Body of pancreas (tissue), 4 donors: Measurements from ENCODE around the gene CORO7. TPM values are rescaled to one million over a fixed set of nuclear protein-coding genes. Genes with fewer than 3 reads are reported as not detected.

ENCODE experiments used
- ATAC-seq: fragments of 150-250 bp; one replicate; pipeline ENCODE4 v1.9.1; 2016
- DNase-seq, 4 donors: peaks; one replicate each; pipeline ENCODE4 v3.0.0-alpha.2; 2019
- H3K27ac ChIP-seq, 4 donors: fragments of 200-600 bp; sonication (generic); 1 replicate in 3 of 4; 2 replicates in 1 of 4; pipeline versions ENCODE4 v1.5.1 to v1.6.1; 2016 to 2019; ENCODE audit warnings: mild to moderate bottlenecking in 1 of 4, mixed read lengths in 1 of 4, moderate library complexity in 1 of 4
- H3K27me3 ChIP-seq, 2 donors: fragments of 200-600 bp; sonication (generic); one replicate each; pipeline ENCODE4 v1.6.0; 2016; ENCODE audit warnings: mild to moderate bottlenecking in 1 of 2
- H3K36me3 ChIP-seq, 2 donors: fragments of 200-600 bp; sonication (generic); replicated peaks in 1 of 2; 2 replicates each; pipeline ENCODE4 v1.5.1; 2016; ENCODE audit warnings: low read depth in 2 of 2; ENCODE audit not compliant: insufficient read depth in 1 of 2
- H3K4me1 ChIP-seq: fragments of 200-600 bp; sonication (generic); one replicate; pipeline ENCODE4 v1.6.0; 2016
- H3K4me3 ChIP-seq, 2 donors: fragments of 200-600 bp; sonication (generic); 1 replicate in 1 of 2; 2 replicates in 1 of 2; pipeline ENCODE4 v1.5.1; 2016 to 2019
- H3K9me3 ChIP-seq, 3 donors: fragments of 200-600 bp; sonication (generic); 1 replicate in 2 of 3; 2 replicates in 1 of 3; pipeline ENCODE4 v1.5.1; 2016
- POLR2A ChIP-seq, 3 donors: fragments of 450-650 bp; IDR thresholded peaks; one replicate each; pipeline ENCODE4 v1.6.1; 2016; ENCODE audit warnings: antibody characterized with exemption in 3 of 3, mild to moderate bottlenecking in 2 of 3
- WGBS, 2 donors: methylation state at CpG; one replicate each; pipeline ENCODE4 v1.1.5; 2017; 5-methylcytosine and 5-hydroxymethylcytosine counted together
- intact Hi-C: fragments of 100-400 bp; cut with DNase I; formaldehyde crosslinking; loops from one replicate; pipeline ENCODE4 v1.15.1; 2023
- total RNA-seq, 2 donors: library from RNA; depleted of rRNA; stranded (reverse); fragments of >200 nt; gene quantifications; one replicate each; pipeline ENCODE4 v1.1.0, GENCODE V29; 2016
- TF ChIP-seq, protein P1 (sequence below), 7 experiments: fragments of 450-650 bp in 4 of 7; fragments of 200-600 bp in 3 of 7; sonication (generic) in 3 of 7; IDR thresholded peaks; one replicate each; pipeline ENCODE4 v1.5.1; 2016 to 2019; ENCODE audit warnings: antibody characterized with exemption in 7 of 7

Gene CORO7
- total RNA-seq, 2 donors from 2014 or later: 13.2 to 48.8 TPM

DNA sequence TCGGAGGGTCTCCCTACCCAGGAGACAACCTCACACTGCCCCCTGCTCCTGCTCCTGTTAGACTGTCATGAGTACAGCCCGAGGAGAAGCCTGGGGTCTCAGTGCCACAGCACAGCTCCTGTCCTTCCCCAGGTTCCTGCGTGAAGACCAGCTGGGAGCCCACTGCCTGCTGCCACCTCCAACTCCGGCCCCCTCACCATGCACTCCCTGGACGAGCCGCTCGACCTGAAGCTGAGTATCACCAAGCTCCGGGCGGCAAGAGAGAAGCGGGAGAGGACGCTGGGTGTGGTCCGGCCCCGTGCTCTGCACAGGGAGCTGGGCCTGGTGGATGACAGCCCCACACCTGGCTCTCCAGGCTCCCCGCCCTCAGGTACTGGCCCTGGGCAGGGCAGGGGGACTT lies 84.3 kb downstream of the CORO7 start:
- intact Hi-C loops: loop anchor here (5.0 kb wide), 2 partner anchors 40 to 125 kb away; no protein-coding TSS in a partner anchor
- 85% methylated on average over 11 of the region's 14 CpGs; no CpG with 5 or more reads in 1 of the 2 donors for WGBS, 2 donors
- no peak for DNase-seq

DNA sequence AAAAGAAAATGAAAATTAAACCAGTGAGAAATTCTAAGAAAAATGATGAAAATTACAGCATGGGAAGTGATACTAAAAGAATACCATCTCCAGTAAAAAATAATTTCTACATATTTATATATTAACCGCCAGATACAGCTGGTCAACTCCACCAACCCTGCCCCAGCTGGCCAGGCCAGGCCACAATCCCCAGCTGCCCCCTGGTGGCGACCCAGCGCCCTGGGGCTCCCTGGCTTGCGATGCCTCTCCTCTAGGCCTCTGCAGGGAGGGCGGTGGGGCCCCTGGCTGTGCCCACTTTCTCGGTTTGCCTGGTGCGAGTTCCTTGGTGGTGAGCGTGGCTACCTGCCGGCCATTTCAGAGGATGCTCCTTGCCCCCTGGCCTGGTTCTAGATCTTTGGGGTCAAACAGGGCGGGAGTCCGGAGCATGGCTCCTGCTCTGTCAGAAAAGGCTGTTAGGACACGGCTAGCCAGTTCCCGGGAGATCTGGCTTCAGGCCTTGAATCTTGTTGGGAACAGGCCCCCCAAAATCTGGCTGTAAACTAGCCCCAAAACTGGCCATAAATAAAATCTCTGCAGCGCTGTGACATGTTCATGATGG lies 86.0 kb downstream of the CORO7 start:
- H3K4me3 ChIP-seq: no peak overlapping the region
- H3K4me1 ChIP-seq: peaks cover 26% of the 10 kb centered on the region
- intact Hi-C loops: loop anchor here (5.0 kb wide), 2 partner anchors 38 to 123 kb away; no protein-coding TSS in a partner anchor
- TF ChIP-seq POLR2A (IDR thresholded peaks at IDR 0.05): no peak
- TF ChIP-seq, protein P1, sequence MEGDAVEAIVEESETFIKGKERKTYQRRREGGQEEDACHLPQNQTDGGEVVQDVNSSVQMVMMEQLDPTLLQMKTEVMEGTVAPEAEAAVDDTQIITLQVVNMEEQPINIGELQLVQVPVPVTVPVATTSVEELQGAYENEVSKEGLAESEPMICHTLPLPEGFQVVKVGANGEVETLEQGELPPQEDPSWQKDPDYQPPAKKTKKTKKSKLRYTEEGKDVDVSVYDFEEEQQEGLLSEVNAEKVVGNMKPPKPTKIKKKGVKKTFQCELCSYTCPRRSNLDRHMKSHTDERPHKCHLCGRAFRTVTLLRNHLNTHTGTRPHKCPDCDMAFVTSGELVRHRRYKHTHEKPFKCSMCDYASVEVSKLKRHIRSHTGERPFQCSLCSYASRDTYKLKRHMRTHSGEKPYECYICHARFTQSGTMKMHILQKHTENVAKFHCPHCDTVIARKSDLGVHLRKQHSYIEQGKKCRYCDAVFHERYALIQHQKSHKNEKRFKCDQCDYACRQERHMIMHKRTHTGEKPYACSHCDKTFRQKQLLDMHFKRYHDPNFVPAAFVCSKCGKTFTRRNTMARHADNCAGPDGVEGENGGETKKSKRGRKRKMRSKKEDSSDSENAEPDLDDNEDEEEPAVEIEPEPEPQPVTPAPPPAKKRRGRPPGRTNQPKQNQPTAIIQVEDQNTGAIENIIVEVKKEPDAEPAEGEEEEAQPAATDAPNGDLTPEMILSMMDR (IDR thresholded peaks at IDR 0.05): peak; percentile 92 to 97 (median 95)
- H3K27me3 ChIP-seq: no peaks in the 10 kb centered on the region
- DNase-seq: peak; percentile 79 to 87 (median 86)
- WGBS, 2 donors: 5 to 40% methylated on average over 4 to 14 of the region's 14 CpGs
- H3K9me3 ChIP-seq: no peaks in the 10 kb centered on the region
- peak; percentile 77 for ATAC-seq
- no peak overlapping the region for H3K27ac ChIP-seq
- H3K36me3 ChIP-seq: no peaks in the 10 kb centered on the region

More for the DNA sequence above, 84.3 kb downstream of the CORO7 start:
- Histone ChIP-seq H3K36me3 (peaks cover 0 to 3% of the 10 kb centered on the region in 2 donors), H3K27ac (no peak overlapping the region), H3K9me3 (no peaks in the 10 kb centered on the region), H3K4me3 (no peak overlapping the region), H3K4me1 (peaks cover 23% of the 10 kb centered on the region), H3K27me3 (no peaks in the 10 kb centered on the region)
- TF ChIP-seq POLR2A (IDR thresholded peaks at IDR 0.05): no peak
- TF ChIP-seq, protein P1 (IDR thresholded peaks at IDR 0.05): no peak
- ATAC-seq: no peak

DNA sequence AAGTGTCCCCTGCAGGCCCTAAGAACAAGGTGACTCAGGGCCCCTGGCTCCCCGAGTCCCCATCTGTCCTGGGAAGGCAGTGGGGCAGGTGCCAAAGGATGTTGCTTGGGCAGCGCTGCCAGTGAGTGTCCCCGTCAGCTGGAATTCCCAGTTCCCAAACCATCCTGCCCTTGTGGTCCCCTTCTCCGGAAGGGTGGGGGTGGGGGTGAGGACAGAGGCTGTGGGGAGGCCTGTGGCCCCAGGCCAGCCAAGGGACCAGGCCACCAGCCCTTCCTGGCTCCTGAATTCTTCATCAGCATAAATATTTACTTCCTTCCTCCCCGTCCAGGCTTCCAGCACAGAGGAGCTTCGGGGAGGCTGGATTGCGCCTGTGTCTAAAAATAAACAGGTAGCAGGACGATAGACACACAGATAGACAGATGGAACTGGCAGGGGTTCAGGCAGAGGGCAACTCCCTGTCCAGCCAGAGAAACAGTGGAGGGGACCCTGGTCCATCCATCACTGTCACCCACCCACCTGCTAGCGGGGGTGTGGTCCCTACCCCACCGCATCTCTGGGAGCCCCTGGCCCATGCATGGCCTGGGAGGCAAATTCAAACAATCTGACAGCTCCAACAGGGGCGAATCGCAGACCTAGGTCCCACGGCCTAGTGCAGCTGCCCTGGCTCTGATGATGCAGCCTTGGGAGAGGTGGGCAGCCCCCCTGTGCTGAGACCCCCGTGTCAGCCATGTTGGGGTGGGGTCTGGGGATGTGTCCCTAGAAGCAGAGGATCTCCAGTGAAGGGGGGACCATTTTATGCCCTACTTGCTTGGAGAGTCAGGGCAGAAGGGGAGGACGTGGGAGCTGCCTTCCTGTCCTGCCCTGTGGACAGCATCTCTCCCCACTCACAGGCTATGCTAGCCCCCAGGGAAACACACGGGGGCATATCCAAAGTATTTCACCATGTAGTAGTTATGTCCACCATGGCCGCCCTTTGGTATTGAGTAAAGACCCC lies 87.3 kb downstream of the CORO7 start:
- Histone ChIP-seq H3K4me1 (peaks cover 38% of the 10 kb centered on the region), H3K9me3 (no peaks in the 10 kb centered on the region), H3K27ac (peak overlapping the region; percentile 70 to 88 (median 76)), H3K36me3 (no peaks in the 10 kb centered on the region), H3K27me3 (no peaks in the 10 kb centered on the region), H3K4me3 (no peak overlapping the region)
- 36 to 50% methylated on average over 6 to 16 of the region's 17 CpGs for WGBS, 2 donors
- DNase-seq: no peak
- intact Hi-C loops: no loop called here
- no peak for TF ChIP-seq POLR2A (IDR thresholded peaks at IDR 0.05)
- TF ChIP-seq, protein P1 (IDR thresholded peaks at IDR 0.05): no peak
- ATAC-seq: no peak

DNA sequence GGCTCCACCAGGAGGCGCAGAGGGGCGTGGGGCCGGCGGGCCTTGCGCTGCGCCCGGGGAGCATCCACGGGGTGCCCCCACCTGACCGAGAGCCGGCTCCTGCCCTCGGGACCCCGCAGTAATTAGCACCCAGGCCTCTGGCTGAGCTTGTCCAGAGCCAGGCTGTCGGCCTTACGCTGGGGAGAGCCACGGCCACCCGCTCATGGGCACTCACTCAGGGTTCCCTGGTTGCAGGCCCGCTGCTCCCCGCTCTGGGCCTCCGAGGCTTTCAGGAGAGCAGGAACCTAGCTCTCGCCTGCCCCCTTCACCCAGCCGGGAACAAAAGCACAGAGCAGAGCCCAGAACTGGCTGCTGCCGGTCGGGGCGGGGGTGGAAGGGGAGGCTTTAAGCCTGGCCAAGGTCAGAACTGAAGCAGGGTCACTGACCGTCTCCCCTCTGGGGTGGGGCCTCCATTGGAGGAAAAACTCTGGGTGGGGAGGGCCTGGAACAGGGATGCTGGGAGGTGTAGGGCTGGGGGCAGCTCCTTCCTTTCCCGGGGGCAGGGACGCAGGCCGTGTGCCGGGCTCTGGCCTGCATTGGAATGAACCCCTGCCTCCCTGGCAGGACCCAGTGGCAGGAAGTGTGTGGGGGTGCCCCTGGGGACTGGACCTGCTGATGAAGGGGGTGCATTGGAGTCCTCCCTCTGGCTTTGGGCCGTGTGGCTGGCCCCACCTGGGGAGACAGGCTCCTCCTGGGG lies 88.2 kb downstream of the CORO7 start:
- peak; percentile 81 to 89 (median 88) for DNase-seq
- Histone ChIP-seq H3K4me3 (peak overlapping the region in 1 of 2 donors; percentile 13), H3K36me3 (no peaks in the 10 kb centered on the region), H3K27me3 (no peaks in the 10 kb centered on the region), H3K4me1 (peaks cover 46% of the 10 kb centered on the region), H3K27ac (peak overlapping the region; percentile 70 to 88 (median 76)), H3K9me3 (no peaks in the 10 kb centered on the region)
- intact Hi-C loops: no loop called here
- 0 to 5% methylated on average over 6 to 29 of the region's 30 CpGs for WGBS, 2 donors
- TF ChIP-seq, protein P1 (IDR thresholded peaks at IDR 0.05): peak; percentile 44 to 78 (median 77)
- TF ChIP-seq POLR2A (IDR thresholded peaks at IDR 0.05): peak in 2 of 3 donors; percentile 40 to 53
- peak; percentile 76 for ATAC-seq
